Esophagus squamous epithelium (tissue), 5 donors: Measurements from ENCODE around the gene PKN3. TPM values are rescaled to one million over a fixed set of nuclear protein-coding genes. Genes with fewer than 3 reads are reported as not detected.

Experiments used
- DNase-seq: peaks from one replicate; lab custom pipeline; 2025; lab: John Stamatoyannopoulos, UW
- H3K27ac ChIP-seq, 4 donors: fragments of 200-600 bp; sonication (generic); one replicate each; pipeline ENCODE4 v1.5.1; 2016 to 2019; ENCODE audit warnings: mild to moderate bottlenecking in 1 of 4
- H3K27me3 ChIP-seq, 4 donors: fragments of 200-600 bp; sonication (generic); 1 replicate in 3 of 4; 2 replicates in 1 of 4; pipeline versions ENCODE4 v1.5.1 to v1.6.0; 2017 to 2021; ENCODE audit warnings: antibody characterized with exemption in 1 of 4
- H3K36me3 ChIP-seq, 3 donors: fragments of 200-600 bp; sonication (generic); one replicate each; pipeline ENCODE4 v1.5.1; 2016 to 2019
- H3K4me1 ChIP-seq, 3 donors: fragments of 200-600 bp; sonication (generic); one replicate each; pipeline ENCODE4 v1.5.1; 2017 to 2019
- H3K4me3 ChIP-seq, 4 donors: fragments of 200-600 bp; sonication (generic); 1 replicate in 3 of 4; 2 replicates in 1 of 4; pipeline ENCODE4 v1.5.1; 2016 to 2019; ENCODE audit warnings: mild to moderate bottlenecking in 2 of 4, moderate library complexity in 1 of 4
- H3K9me3 ChIP-seq, 3 donors: fragments of 200-600 bp; sonication (generic); one replicate each; pipeline ENCODE4 v1.5.1; 2016 to 2019
- CTCF ChIP-seq, 6 experiments: fragments of 450-650 bp in 4 of 6; fragments of 200-600 bp in 2 of 6; sonication (generic) in 2 of 6; IDR thresholded peaks; one replicate each; pipeline ENCODE4 v1.5.1; 2016 to 2019; ENCODE audit warnings: antibody characterized with exemption in 6 of 6, mild to moderate bottlenecking in 4 of 6, moderate library complexity in 4 of 6
- POLR2A ChIP-seq, 4 donors: fragments of 450-650 bp; IDR thresholded peaks; one replicate each; pipeline ENCODE4 v1.6.1; 2017; ENCODE audit warnings: antibody characterized with exemption in 4 of 4, mild to moderate bottlenecking in 4 of 4, moderate library complexity in 3 of 4
- WGBS, 2 donors: methylation state at CpG; one replicate each; pipeline ENCODE4 v1.1.5; 2018; 5-methylcytosine and 5-hydroxymethylcytosine counted together
- intact Hi-C: fragments of 100-400 bp; cut with DNase I; formaldehyde crosslinking; loops from one replicate; pipeline ENCODE4 v1.15.0; 2022
- total RNA-seq, 4 donors: library from RNA; depleted of rRNA; stranded (reverse); fragments of >200 nt; gene quantifications; one replicate each; pipeline ENCODE4 v1.1.0, GENCODE V29; 2016
- donor health status: DM: yes; HTN: yes; CAD: no.

PKN3 gene
- total RNA-seq, 4 donors from 2014 or later = 2.3 to 6.2 (median 3.2) TPM

- H3K36me3 ChIP-seq = no peaks in the 10 kb centered on the region
- intact Hi-C loops = no loop called here
- no CpG with 5 or more reads among the region's 1 CpG for WGBS, 2 donors
- no peaks in the 10 kb centered on the region for H3K9me3 ChIP-seq
- H3K4me3 ChIP-seq = no peak overlapping the region
- no peak for TF ChIP-seq CTCF (IDR thresholded peaks at IDR 0.05)
- no peak for TF ChIP-seq POLR2A (IDR thresholded peaks at IDR 0.05)
- no peak overlapping the region for H3K27ac ChIP-seq
- no peaks in the 10 kb centered on the region for H3K27me3 ChIP-seq
- no peak for DNase-seq
- H3K4me1 ChIP-seq = peaks cover 6 to 26% (median 7%) of the 10 kb centered on the region in 3 donors
Measured at GRCh38 chr9:128706045-128706444, 3.7 kb downstream of the PKN3 start.

- TF ChIP-seq POLR2A (IDR thresholded peaks at IDR 0.05) = no peak
- no peak for TF ChIP-seq CTCF (IDR thresholded peaks at IDR 0.05)
- intact Hi-C loops = no loop called here
- DNase-seq = no peak
Measured at GRCh38 chr9:128706671-128707381, 4.5 kb downstream of the PKN3 start.

GRCh38 chr9:128707446-128707845, 5.1 kb downstream of the PKN3 start:
- H3K4me3 ChIP-seq = no peak overlapping the region
- H3K9me3 ChIP-seq = no peaks in the 10 kb centered on the region
- intact Hi-C loops = no loop called here
- H3K4me1 ChIP-seq = peaks cover 3 to 16% (median 7%) of the 10 kb centered on the region in 3 donors
- H3K27me3 ChIP-seq = no peaks in the 10 kb centered on the region
- WGBS, 2 donors = 90 to 94% methylated on average over 6 to 7 of the region's 8 CpGs
- DNase-seq = no peak
- no peaks in the 10 kb centered on the region for H3K36me3 ChIP-seq
- no peak overlapping the region for H3K27ac ChIP-seq
- no peak for TF ChIP-seq POLR2A (IDR thresholded peaks at IDR 0.05)
- no peak for TF ChIP-seq CTCF (IDR thresholded peaks at IDR 0.05)

More at GRCh38 chr9:128706671-128707381, 4.5 kb downstream of the PKN3 start:
- no peak overlapping the region for H3K27ac ChIP-seq
- WGBS, 2 donors = 76 to 86% methylated on average over 14 to 15 of the region's 23 CpGs
- H3K27me3 ChIP-seq = no peaks in the 10 kb centered on the region
- no peaks in the 10 kb centered on the region for H3K36me3 ChIP-seq
- H3K9me3 ChIP-seq = no peaks in the 10 kb centered on the region
- H3K4me3 ChIP-seq = no peak overlapping the region
- peaks cover 6 to 22% (median 7%) of the 10 kb centered on the region in 3 donors for H3K4me1 ChIP-seq

GRCh38 chr9:128712451-128713410, 10.4 kb downstream of the PKN3 start:
- 88 to 100% methylated on average over 1 to 10 of the region's 26 CpGs for WGBS, 2 donors
- Histone ChIP-seq H3K4me3 (no peak overlapping the region), H3K9me3 (no peaks in the 10 kb centered on the region), H3K4me1 (no peaks in the 10 kb centered on the region), H3K27ac (no peak overlapping the region), H3K27me3 (no peaks in the 10 kb centered on the region), H3K36me3 (peaks cover 0 to 24% (median 0%) of the 10 kb centered on the region in 3 donors)
- intact Hi-C loops = no loop called here
- no peak for TF ChIP-seq CTCF (IDR thresholded peaks at IDR 0.05)
- DNase-seq = no peak

GRCh38 chr9:128713411-128713780, 11.1 kb downstream of the PKN3 start:
- 95% methylated on average over 7 of the region's 13 CpGs; no CpG with 5 or more reads in 1 of the 2 donors for WGBS, 2 donors
- intact Hi-C loops = no loop called here

More at GRCh38 chr9:128713411-128713780, 11.1 kb downstream of the PKN3 start:
- Histone ChIP-seq H3K4me3 (no peak overlapping the region), H3K4me1 (no peaks in the 10 kb centered on the region), H3K27ac (no peak overlapping the region), H3K36me3 (peaks cover 0 to 24% (median 0%) of the 10 kb centered on the region in 3 donors), H3K9me3 (no peaks in the 10 kb centered on the region), H3K27me3 (no peaks in the 10 kb centered on the region)
- DNase-seq = no peak
- TF ChIP-seq CTCF (IDR thresholded peaks at IDR 0.05) = no peak
- no peak for TF ChIP-seq POLR2A (IDR thresholded peaks at IDR 0.05)
